Mucosa of stomach (tissue), 1 donor: ENCODE results near the gene RNF180.
"Not testable (repeated sequence)": the region's sequence is repeated elsewhere in the genome, so short reads cannot be mapped to it uniquely, and the experiment has no call there.

Experiments
- H3K27me3 ChIP-seq: one replicate; pipeline ENCODE4 v1.7.0; 2013; ENCODE audit warnings: mild to moderate bottlenecking, low read length; ENCODE audit not compliant: control insufficient read depth, insufficient read depth
- H3K36me3 ChIP-seq: one replicate; pipeline ENCODE4 v1.7.0; 2013; ENCODE audit warnings: low read length; ENCODE audit not compliant: control insufficient read depth, insufficient read depth
- H3K4me1 ChIP-seq: one replicate; pipeline ENCODE4 v1.7.0; 2013; ENCODE audit warnings: mild to moderate bottlenecking, low read length; ENCODE audit not compliant: control insufficient read depth, insufficient read depth
- H3K4me3 ChIP-seq: one replicate; pipeline ENCODE4 v1.7.0; 2013; ENCODE audit warnings: low read length
- H3K9ac ChIP-seq: one replicate; pipeline ENCODE4 v1.7.0; 2013; ENCODE audit warnings: mild to moderate bottlenecking, low read length, moderate library complexity
- H3K9me3 ChIP-seq: one replicate; pipeline ENCODE4 v1.7.0; 2013; ENCODE audit warnings: mild to moderate bottlenecking, low read length, moderate library complexity; ENCODE audit not compliant: control insufficient read depth
- donor health status: Pancreatic carcinoma.

The RNF180 gene

DNA sequence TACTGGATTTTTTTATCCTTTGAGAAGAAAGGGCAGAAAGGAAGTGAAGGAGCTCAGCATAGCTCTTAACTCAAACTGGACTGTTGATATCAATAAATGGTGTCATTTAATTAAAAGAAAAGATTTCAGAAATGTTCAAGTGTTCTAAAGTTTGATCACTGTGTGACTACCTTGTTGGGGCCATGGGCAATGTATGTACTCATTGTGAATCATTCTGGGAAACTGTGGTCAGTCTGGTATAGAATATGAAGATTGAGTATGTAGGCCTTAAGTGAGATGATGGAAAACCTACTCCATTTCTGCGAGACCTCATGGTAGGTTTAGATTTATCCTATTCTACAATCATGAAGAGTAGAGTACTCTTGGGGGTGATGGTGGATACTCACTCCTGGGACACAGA is 175.7 kb downstream of the RNF180 start:
- no peaks in the 10 kb centered on the region for H3K4me1 ChIP-seq
- H3K36me3 ChIP-seq, result no peaks in the 10 kb centered on the region

DNA sequence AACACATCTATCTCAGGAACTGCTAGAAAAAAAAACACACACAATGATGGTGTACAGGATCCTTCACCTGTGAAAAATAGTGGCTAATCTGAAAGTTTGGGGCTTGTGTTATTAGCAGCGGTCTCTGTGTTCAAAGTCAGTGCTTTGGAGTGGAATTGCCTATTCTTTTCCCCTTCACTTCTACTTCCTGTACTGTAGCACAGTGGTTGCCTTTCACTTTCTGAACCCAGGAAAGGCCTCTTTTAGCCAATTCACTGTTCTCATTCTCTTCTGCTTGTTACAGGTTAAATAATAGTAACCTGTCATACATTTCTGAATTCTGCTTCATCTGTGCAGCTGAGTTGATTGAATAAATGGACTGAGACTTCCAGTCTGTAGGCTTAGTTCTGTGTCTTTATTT is 178.9 kb downstream of the RNF180 start:
- Histone ChIP-seq H3K27me3 (no peaks in the 10 kb centered on the region), H3K9me3 (no peaks in the 10 kb centered on the region), H3K9ac (no peak overlapping the region), H3K4me3 (no peak overlapping the region), H3K4me1 (no peaks in the 10 kb centered on the region), H3K36me3 (no peaks in the 10 kb centered on the region)

More for the DNA sequence above, 175.7 kb downstream of the RNF180 start:
- Histone ChIP-seq H3K4me3 (no peak overlapping the region), H3K9me3 (no peaks in the 10 kb centered on the region), H3K9ac (no peak overlapping the region), H3K27me3 (no peaks in the 10 kb centered on the region)

DNA sequence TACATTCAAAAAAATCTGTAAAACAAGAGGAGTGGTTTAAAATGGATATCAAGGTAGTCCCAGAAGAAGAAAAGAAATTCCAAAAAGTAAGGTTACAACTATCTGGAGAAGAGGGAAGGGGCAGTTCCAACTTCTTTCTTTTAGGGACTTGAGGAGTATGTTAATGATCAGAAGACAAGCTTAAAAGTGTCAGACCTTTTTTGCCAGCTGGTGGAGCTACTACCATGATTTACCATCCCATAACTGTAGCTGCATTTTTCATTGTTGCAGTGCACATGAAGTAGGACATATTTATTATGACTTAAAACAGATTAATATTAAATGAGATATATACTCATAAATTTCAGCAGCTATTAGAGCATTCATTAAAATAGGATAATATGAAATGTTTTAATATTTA is 181.7 kb downstream of the RNF180 start:
- Histone ChIP-seq H3K36me3 (no peaks in the 10 kb centered on the region), H3K4me1 (no peaks in the 10 kb centered on the region), H3K9me3 (no peaks in the 10 kb centered on the region), H3K9ac (no peak overlapping the region), H3K4me3 (no peak overlapping the region), H3K27me3 (no peaks in the 10 kb centered on the region)

DNA sequence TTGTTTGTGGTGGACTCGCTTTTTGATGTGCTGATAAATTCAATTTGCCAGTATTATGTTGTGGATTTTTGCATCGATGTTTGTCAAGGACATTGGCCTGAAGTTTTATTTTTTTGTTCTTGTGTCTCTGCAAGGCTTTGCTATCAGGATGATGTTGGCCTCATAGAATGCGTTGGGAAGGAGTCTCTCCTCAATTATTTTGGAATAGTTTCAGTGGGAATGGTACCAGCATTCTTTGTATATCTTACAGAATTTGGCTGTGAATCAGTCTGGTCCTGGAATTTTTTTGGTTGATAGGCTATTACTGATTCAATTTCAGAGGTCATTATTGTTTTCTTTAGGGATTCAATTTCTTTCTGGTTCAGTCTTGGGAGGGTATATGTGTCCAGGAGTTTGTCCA is 198.8 kb downstream of the RNF180 start:
- Histone ChIP-seq H3K27me3 (no peaks in the 10 kb centered on the region), H3K4me3 (no peak overlapping the region), H3K36me3 (no peaks in the 10 kb centered on the region), H3K9ac (no peak overlapping the region), H3K4me1 (no peaks in the 10 kb centered on the region), H3K9me3 (no peaks in the 10 kb centered on the region)

DNA sequence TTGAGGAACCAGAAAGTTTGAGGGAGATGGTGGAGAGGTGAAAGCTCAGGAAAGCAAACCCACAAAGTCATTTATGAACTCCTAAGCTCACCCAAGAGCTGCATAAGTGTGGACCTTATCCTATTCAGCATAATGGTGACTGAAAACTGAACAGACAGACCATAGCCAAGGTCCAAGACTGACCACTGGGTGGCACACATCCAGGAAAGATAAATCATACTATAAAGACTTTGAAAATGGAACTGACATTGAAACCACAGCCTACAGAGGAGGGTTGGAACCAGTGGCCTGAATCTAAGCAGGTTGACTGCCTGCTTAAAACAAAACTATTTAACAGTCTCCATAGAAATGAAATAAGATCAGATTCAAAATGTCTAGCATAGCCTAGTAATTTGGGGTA is 219.1 kb downstream of the RNF180 start:
- H3K9ac ChIP-seq, result no peak overlapping the region
- no peak overlapping the region for H3K4me3 ChIP-seq
- H3K36me3 ChIP-seq, result no peaks in the 10 kb centered on the region
- H3K4me1 ChIP-seq, result no peaks in the 10 kb centered on the region
- no peaks in the 10 kb centered on the region for H3K27me3 ChIP-seq
- H3K9me3 ChIP-seq, result no peaks in the 10 kb centered on the region

DNA sequence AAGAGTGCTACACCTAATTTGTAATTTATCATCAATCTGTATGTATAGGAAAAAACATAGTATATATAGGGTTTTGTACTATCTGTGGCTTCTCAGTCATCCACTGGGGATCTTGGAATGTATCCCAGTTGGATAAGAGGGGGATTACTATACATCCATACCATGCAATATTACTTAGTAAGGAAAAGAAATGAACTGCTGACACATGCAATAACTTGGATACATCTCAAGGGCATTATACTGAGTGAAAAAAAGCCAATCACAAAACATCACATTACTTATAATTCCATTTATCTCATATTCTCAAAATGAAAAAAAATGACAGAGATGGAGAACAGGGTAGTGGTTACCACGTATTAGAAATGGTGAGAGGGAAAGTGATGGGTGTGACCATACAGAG is 231.9 kb downstream of the RNF180 start:
- Histone ChIP-seq H3K27me3 (no peaks in the 10 kb centered on the region), H3K4me3 (no peak overlapping the region), H3K9ac (no peak overlapping the region), H3K9me3 (no peaks in the 10 kb centered on the region), H3K4me1 (no peaks in the 10 kb centered on the region), H3K36me3 (no peaks in the 10 kb centered on the region)

DNA sequence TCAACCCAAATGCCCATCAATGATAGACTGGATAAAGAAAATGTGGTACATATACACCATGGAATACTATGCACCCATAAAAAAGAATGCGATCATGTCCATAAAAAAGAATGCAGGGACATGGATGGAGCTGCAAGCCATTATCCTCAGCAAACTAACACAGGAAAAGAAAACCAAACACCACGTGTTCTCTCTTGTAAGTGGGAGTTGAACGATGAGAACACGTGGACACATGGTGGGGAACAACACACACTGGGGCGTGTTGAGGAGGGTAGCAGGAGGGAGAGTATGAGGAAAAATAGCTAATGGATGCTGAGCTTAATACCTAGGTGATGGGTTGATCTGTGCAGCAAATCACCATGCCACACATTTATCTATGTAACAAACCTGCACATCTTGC is 233.1 kb downstream of the RNF180 start:
- not testable (repeated sequence) for H3K9ac ChIP-seq, H3K27me3 ChIP-seq, H3K36me3 ChIP-seq, H3K4me3 ChIP-seq, H3K9me3 ChIP-seq, H3K4me1 ChIP-seq

DNA sequence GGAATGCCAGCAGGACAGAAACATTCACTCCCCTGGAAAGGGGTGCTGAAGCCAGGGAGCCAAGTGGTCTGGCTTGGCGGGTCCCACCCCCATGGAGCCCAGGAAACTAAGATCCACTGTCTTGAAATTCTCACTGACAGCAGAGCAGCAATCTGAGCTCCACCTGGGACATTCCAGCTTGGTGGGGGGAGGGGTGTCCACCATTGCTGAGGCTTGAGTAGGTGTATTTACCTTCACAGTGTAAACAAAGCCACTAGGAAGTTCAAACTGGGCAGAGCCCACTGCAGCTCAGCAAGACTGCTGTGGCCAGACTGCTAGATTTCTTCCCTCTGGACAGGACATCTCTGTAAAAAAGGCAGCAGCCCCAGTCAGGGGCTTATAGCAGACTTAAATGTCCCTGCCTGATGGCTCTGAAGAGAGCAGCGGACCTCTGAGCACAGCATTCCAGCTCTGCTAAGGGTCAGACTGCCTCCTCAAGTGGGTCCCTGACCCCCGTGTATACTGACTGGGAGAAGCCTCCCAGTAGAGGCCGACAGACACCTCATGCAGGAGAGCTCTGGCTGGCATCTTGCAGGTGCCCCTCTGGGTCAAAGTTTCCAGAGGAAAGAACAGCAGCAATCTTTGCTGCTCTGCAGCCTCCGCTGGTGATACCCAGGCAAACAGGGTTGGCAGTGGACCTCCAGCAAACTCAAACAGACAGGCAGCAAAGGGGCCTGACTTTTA is 241.6 kb downstream of the RNF180 start:
- H3K4me3 ChIP-seq, H3K27me3 ChIP-seq, H3K9me3 ChIP-seq, H3K4me1 ChIP-seq, H3K36me3 ChIP-seq, H3K9ac ChIP-seq: not testable (repeated sequence)

DNA sequence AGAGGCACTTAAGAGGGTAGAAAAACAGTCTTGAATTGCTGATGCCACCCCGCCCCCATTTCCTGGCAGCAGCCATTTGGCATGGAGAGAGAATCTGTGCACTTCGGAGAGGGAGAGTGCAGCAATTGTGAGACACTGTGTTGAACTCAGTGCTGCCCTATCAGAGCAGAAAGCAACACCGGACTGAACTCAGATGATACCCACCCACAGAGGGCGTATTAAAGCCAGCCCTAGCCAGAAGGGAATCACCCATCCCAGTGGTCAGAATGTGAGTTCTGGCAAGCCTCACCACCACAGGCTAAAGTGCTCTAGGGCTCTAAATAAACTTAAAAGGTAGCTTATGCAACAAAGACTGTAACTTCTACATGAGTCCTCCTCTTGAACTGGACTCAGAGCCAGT is 251.7 kb downstream of the RNF180 start:
- no peaks in the 10 kb centered on the region for H3K4me1 ChIP-seq
- H3K9ac ChIP-seq, result no peak overlapping the region

DNA sequence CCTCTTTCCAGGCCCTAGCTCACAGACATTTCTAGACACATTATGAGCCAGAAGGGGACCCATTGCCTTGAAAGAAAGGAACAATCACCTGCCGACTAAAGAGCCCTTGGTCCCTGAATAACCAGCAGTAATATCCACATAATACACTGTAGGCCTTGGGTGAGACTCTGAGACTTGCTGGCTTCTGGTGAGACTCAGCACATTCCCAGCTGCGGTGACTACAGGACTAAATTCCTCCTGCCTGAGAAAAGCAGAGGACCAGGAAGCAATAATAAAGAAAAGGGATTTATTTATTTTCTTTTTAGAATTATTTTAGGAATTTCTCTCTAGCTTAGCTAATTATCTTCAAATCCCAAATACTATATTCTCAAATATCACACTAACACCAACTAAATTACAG is 252.4 kb downstream of the RNF180 start:
- Histone ChIP-seq H3K9ac (no peak overlapping the region), H3K36me3 (no peaks in the 10 kb centered on the region), H3K4me3 (no peak overlapping the region), H3K9me3 (no peaks in the 10 kb centered on the region), H3K27me3 (no peaks in the 10 kb centered on the region), H3K4me1 (no peaks in the 10 kb centered on the region)

More for the DNA sequence above, 251.7 kb downstream of the RNF180 start:
- Histone ChIP-seq H3K9me3 (no peaks in the 10 kb centered on the region), H3K4me3 (no peak overlapping the region), H3K27me3 (no peaks in the 10 kb centered on the region), H3K36me3 (no peaks in the 10 kb centered on the region)
